Coronary artery (tissue), 2 donors: ENCODE measurements around the gene DLEC1.
"Not testable (repeated sequence)": the region's sequence is repeated elsewhere in the genome, so short reads cannot be mapped to it uniquely, and the experiment has no call there.

Source experiments
- DNase-seq: peaks from one replicate; pipeline ENCODE4 v3.0.0-alpha.2; 2017; ENCODE audit warnings: low spot score
- H3K27ac ChIP-seq, 2 donors: fragments of 200-600 bp; sonication (generic); one replicate each; pipeline ENCODE4 v1.5.1; 2016 to 2019
- H3K4me3 ChIP-seq: fragments of 200-600 bp; sonication (generic); 2 replicates; pipeline ENCODE4 v1.5.1; 2016; ENCODE audit warnings: mild to moderate bottlenecking, moderate library complexity
- TF ChIP-seq, protein P1 (sequence below): fragments of 200-600 bp; sonication (generic); IDR thresholded peaks from one replicate; pipeline ENCODE4 v1.5.1; 2019; ENCODE audit warnings: antibody characterized with exemption

Gene DLEC1

DNA sequence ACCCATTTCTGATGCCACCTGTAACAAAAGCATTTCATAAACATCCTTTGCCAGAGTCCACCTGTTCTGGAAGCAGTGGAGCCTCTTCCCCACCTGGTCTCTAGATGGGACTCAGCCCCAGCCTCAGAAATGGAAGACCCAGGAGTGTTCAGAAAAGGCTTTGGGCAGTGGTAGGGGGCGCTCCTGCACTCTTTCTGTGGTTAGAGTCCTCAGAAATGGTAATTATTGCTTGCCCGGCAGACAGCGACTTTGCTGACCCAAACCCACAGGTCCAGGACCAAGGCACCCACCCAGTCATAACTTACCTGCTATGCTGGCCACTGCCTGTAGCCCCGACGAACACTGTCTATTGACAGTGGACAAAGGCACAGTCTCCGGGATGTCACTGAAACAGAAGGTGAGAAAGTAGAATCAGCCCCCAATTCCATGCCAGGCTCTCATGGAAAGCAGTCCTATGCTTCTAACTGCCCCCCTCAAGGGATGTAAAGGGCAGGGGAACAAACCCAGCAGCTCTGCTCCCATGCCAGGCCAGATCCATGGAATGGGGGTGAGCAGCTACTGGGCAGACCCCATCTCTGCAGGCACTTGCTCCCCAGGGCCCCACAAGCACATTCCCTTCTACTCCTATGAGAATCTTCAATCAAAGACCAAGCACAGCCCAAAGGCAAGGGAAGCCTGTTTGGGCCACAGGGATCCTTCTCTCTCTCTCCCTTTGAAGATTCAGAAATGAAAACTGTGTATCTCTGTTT lies 92.8 kb downstream of the DLEC1 start:
- no peak overlapping the region for H3K4me3 ChIP-seq
- TF ChIP-seq, protein P1, sequence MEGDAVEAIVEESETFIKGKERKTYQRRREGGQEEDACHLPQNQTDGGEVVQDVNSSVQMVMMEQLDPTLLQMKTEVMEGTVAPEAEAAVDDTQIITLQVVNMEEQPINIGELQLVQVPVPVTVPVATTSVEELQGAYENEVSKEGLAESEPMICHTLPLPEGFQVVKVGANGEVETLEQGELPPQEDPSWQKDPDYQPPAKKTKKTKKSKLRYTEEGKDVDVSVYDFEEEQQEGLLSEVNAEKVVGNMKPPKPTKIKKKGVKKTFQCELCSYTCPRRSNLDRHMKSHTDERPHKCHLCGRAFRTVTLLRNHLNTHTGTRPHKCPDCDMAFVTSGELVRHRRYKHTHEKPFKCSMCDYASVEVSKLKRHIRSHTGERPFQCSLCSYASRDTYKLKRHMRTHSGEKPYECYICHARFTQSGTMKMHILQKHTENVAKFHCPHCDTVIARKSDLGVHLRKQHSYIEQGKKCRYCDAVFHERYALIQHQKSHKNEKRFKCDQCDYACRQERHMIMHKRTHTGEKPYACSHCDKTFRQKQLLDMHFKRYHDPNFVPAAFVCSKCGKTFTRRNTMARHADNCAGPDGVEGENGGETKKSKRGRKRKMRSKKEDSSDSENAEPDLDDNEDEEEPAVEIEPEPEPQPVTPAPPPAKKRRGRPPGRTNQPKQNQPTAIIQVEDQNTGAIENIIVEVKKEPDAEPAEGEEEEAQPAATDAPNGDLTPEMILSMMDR = no peak
- peak; percentile 63 for DNase-seq
- no peak overlapping the region for H3K27ac ChIP-seq

DNA sequence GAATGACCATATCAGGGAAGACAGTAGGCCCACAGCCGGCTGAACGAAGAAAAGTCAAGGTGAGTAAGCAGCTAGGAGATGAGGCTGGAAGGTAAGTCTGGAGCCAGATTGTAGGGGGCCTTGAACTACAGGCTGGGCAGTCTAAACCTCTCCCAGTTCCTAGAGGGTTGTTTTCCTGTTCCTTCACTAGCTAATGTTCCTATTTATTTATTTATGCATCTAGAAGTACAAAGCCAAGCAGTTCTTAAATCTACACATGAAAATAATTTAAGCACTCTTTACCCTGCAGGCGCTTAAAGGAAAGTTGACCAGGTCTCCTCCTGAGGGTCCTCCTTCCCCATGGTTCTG lies 94.2 kb downstream of the DLEC1 start:
- TF ChIP-seq, protein P1 = no peak
- DNase-seq = no peak
- no peak overlapping the region for H3K4me3 ChIP-seq
- no peak overlapping the region for H3K27ac ChIP-seq

DNA sequence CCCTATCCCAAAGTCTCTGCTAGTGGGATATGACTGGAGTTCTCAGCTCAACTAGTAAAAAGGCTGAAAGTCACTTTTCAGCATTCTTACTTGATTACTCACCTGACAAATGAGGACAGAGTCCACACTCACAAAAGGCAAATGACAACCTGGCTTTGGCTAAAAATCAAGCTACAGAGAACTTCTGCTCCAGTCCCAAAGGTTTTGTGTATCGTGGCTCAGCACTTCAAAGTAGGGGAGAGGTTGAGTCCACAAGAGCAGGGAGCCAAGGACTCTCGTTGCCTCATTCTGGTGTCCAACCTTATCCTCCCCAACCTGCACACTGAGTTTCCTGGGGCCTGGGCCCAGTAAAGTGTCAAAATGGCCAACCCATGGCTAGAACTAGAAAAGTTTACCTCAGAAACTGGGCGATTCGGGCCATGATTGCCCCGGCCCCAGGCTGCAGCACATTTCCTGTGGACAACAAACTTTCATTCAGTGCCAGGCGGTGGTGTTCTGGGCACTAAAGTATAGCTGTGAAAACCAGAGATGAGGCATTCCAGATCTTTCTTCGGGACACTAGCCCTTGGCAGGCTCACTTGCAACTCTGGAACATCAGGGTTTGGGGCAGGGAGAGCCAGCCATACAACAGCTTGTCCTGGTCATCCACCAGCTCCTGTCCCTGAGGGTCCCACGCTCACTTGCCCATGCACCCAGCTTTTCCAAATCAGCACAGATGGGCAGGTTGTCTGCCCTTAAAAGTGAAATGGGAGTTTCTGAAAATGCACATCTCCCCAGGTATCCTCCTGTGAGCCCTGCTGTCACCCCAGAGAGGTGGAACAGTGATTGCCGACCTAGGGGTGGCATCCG lies 94.8 kb downstream of the DLEC1 start:
- Histone ChIP-seq H3K27ac (no peak overlapping the region), H3K4me3 (no peak overlapping the region)
- DNase-seq = peak; percentile 49
- TF ChIP-seq, protein P1 = no peak

DNA sequence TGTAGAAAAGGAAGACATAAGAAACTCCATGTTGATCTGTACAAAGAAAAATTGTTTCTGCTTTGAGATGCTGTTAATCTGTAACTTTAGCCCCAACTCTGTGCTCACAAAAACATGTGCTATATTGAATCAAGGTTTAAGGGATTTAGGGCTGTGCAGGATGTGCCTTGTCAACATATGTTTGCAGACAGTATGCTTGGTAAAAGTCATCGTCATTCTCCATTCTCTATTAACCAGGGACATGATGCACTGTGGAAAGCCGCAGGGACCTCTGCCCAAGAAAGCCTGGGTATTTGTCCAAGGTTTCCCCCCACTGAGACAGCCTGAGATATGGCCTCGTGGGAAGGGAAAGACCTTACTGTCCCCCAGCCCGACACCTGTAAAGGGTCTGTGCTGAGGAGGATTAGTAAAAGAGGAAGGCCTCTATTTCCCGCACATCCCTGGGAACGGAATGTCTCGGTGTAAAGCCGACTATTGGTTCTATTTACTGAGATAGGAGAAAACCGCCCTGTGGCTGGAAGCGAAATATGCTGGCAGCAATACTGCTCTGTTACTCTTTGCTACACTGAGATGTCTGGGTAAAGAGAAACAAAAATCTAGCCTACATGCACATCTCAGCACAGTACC lies 95.6 kb downstream of the DLEC1 start:
- not testable (repeated sequence) for H3K4me3 ChIP-seq, H3K27ac ChIP-seq
- peak; percentile 11 for DNase-seq

DNA sequence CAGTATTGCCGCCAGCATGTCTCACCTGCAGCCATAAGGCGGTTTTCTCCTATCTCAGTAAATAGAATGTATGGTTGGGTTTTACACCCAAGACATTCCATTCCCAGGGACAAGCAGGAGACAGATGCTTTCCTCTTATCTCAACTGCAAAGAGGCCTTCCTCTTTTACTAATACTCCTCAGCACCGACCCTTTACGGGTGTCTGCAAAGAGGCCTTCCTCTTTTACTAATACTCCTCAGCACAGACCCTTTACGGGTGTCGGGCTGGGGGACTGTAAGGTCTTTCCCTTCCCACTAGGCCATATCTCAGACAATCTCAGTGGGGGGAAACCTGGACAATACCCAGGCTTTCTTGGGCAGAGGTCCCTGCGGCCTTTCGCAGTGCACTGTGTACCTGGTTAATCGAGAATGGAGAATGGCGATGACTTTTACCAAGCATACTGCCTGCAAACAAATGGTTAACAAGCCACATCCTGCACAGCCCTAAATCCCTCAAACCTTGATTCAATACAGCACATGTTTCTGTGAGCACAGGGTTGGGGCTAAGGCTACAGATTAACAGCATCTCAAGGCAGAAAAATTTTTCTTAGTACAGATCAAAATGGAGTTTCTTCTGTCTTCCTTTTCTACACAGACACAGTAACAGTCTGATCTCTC lies 96.7 kb downstream of the DLEC1 start:
- H3K27ac ChIP-seq = peak overlapping the region in 1 of 2 donors; percentile 88
- peak; percentile 52 for DNase-seq
- peak overlapping the region; percentile 88 for H3K4me3 ChIP-seq

DNA sequence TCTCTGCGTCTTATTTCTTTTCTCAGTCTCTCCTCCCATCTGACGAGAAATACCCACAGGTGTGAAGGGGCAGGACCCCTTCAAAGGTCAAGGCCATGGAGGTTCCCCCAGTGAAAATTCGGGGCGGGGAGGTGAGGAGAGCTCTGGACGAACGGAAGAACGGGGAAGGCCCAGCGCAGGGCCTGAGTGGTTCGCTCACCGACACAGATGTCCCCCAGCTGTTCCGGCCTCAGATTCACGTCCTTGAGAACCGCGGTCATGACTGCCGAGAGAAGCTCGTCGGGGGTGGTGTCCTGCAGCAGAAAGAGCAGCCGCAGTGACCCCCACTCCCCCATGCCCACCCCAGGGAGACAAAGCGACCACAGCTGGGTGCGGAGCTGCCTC lies 97.4 kb downstream of the DLEC1 start:
- peak overlapping the region; percentile 88 for H3K4me3 ChIP-seq
- TF ChIP-seq, protein P1 = no peak
- H3K27ac ChIP-seq = peak overlapping the region; percentile 78 to 88
- peak; percentile 79 for DNase-seq

DNA sequence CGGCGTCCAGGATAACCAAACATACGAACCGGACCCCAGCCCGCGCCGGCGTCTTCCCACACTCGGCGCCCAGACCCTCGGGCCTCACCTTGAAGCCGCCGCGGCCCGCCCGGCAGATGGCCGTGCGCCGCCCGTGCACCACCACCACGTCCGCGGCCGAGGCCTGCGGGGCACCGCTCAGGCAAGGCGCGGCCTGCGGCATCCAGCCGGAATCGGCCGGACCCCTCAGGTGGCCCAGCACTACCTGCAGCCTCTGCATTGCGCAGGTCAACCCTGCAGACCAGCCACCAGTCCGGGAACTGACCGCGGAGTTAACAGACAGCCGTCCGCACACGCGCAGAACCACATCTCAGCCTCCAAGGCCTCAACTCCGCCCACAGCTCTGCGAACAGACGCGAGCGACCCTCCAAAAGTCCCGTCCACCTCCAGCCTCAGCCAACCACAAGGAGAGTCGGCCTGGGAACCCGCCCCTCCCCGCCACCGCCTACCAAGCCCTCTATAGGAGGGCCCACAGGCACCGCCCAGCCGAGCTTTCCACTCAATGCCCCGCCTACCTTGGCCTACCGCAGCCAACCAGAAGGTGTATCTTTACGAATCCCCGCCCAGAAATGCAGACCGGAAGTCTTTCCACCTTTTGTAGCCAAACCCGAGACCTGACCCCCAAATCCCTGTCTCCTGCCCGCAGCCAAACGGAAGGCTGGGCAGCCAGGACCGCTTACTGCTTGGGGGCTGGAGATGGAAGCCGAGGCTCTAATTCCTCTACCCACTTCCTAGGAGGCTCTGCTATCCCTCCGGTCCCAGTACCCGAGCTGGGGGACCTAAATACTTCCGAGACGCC lies 98.0 kb downstream of the DLEC1 start, which contains the start of gene ACAA1:
TSS of gene ACAA1 (minus strand) at position 351 of the 838 bp plus-strand sequence. CDS start at position 259, 92 bp downstream.
- H3K27ac ChIP-seq = peak within 1 kb of the TSS; percentile 87 to 88
- H3K4me3 ChIP-seq = peak within 1 kb of the TSS; percentile 88
- DNase-seq = peak; percentile 100
- TF ChIP-seq, protein P1 = no peak
